IPS-20b (cell line): ENCODE results near the gene ITFG1.

Source experiments
- H3K27ac ChIP-seq: one replicate; pipeline ENCODE4 v1.5.1; 2013; ENCODE audit warnings: low read length
- H3K27me3 ChIP-seq: 2 replicates; pipeline ENCODE4 v1.6.1; 2013; ENCODE audit warnings: mild to moderate bottlenecking, low read length, inconsistent platforms; ENCODE audit not compliant: insufficient read depth
- H3K36me3 ChIP-seq: 2 replicates; pipeline ENCODE4 v1.6.1; 2013; ENCODE audit warnings: low read depth, mild to moderate bottlenecking, inconsistent platforms, low read length, moderate library complexity; ENCODE audit not compliant: insufficient read depth
- H3K4me1 ChIP-seq: 2 replicates; pipeline ENCODE4 v1.6.1; 2013; ENCODE audit warnings: mild to moderate bottlenecking, control low read depth, inconsistent platforms, low read length, moderate library complexity; ENCODE audit not compliant: insufficient read depth
- H3K4me3 ChIP-seq: 2 replicates; pipeline ENCODE4 v1.5.1; 2013; ENCODE audit warnings: mild to moderate bottlenecking, low read length, inconsistent platforms
- H3K9ac ChIP-seq: 2 replicates; pipeline ENCODE4 v1.6.1; 2013; ENCODE audit warnings: low read depth, mild to moderate bottlenecking, inconsistent platforms, low read length, moderate library complexity
- H3K9me3 ChIP-seq: 2 replicates; pipeline ENCODE4 v1.6.1; 2013; ENCODE audit warnings: mild to moderate bottlenecking, low read depth, low read length, inconsistent platforms; ENCODE audit not compliant: insufficient read depth

Gene ITFG1

DNA sequence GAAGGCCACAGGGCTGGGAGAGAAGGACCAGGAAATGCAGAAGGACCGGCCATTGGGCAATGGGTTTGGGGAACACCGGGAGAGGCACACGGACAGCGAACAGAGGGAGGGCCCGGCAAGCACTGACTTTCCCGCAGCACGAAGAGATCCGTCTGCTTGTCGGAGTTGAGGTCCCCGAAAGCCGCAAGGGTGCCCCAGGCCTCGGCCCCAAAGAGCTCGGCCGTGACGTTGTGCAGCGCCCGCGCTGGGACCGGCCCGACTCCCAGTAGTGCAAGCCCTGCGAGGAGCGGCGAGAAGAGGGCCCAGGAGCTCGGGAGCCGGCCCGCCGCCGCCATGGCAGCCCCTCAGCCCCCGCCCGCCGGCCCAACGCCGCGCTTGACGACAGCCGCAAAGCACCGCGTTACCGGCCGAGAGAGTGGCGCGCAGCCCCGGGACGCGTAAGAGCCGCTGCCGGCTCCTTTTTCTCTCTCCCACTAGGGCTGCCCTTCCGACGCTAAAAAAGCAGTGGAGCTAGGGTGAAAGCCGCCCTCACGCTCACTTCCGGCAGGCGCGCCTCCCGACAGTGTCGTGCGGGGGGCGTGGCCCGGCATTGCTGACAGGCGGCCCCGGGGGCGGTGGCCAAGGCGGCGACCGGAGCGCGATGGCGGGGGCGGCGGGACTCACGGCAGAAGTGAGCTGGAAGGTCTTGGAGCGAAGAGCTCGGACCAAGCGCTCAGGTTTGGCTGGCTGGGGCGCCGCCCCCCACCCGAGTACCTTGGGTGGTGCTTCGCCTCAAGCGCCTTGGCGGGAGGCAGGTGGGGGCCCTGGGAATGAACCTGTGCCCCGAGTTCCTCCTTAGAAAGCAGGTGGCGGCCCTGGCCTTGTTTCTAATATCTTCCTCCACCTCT is at the start of gene ITFG1, which contains the start of gene PHKB:
Gene ITFG1, minus strand, starts transcription at position 353 of the 887 bp plus-strand sequence. Its CDS starts 18 bp downstream, at position 335.
Gene PHKB, plus strand, starts transcription at position 621 of the 887 bp plus-strand sequence. Its CDS starts 20 bp downstream, at position 641.
- peaks cover 14% of the 10 kb centered on the region for H3K36me3 ChIP-seq
- H3K4me3 ChIP-seq = peak within 1 kb of the TSS; percentile 82
- no peaks in the 10 kb centered on the region for H3K9me3 ChIP-seq
- peak within 1 kb of the TSS; percentile 85 for H3K9ac ChIP-seq
- H3K27ac ChIP-seq = peak within 1 kb of the TSS; percentile 6
- no peaks in the 10 kb centered on the region for H3K27me3 ChIP-seq
- peaks cover 22% of the 10 kb centered on the region for H3K4me1 ChIP-seq

GRCh38 chr16:47507701-47508100 is 46.8 kb upstream of the ITFG1 start:
- Histone ChIP-seq H3K36me3 (peaks cover 32% of the 10 kb centered on the region), H3K27me3 (no peaks in the 10 kb centered on the region), H3K9me3 (no peaks in the 10 kb centered on the region), H3K4me1 (peaks cover 4% of the 10 kb centered on the region; the same call in 1 of the 2 replicates), H3K9ac (no peak overlapping the region), H3K27ac (no peak overlapping the region), H3K4me3 (no peak overlapping the region)

DNA sequence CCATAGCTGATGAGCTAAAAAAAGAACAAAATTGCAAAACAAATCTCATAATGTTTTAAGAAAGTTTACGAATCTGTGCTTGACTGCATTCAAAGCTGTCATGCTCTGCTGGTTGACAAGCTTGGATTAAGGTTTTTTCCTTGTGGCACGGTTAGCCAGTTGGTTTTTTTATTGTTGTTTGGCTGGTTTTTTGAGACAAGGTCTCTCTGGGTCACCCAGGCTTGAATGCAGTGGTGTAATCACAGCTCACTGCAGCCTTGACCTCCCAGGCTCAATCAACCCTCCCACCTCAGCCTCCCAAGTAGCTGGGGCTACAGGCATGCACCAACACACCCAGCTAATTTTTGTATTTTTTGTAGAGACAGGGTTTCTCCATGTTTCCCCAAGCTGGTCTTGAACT is 45.9 kb upstream of the ITFG1 start:
- no peaks in the 10 kb centered on the region for H3K9me3 ChIP-seq
- H3K36me3 ChIP-seq = peaks cover 28% of the 10 kb centered on the region
- H3K4me1 ChIP-seq = peaks cover 3% of the 10 kb centered on the region; the same call in 1 of the 2 replicates
- H3K27ac ChIP-seq = no peak overlapping the region
- H3K9ac ChIP-seq = no peak overlapping the region
- no peak overlapping the region for H3K4me3 ChIP-seq
- no peaks in the 10 kb centered on the region for H3K27me3 ChIP-seq

GRCh38 chr16:47504599-47504998 is 43.7 kb upstream of the ITFG1 start:
- Histone ChIP-seq H3K27ac (no peak overlapping the region), H3K27me3 (no peaks in the 10 kb centered on the region), H3K4me3 (no peak overlapping the region), H3K9ac (no peak overlapping the region), H3K36me3 (peaks cover 41% of the 10 kb centered on the region), H3K4me1 (no peaks in the 10 kb centered on the region; the same call in 1 of the 2 replicates), H3K9me3 (no peaks in the 10 kb centered on the region)

GRCh38 chr16:47503936-47504335 is 43.1 kb upstream of the ITFG1 start:
- H3K36me3 ChIP-seq = peaks cover 42% of the 10 kb centered on the region

GRCh38 chr16:47499700-47500264 is 38.9 kb upstream of the ITFG1 start:
- Histone ChIP-seq H3K4me3 (no peak overlapping the region), H3K9ac (no peak overlapping the region), H3K9me3 (no peaks in the 10 kb centered on the region), H3K4me1 (no peaks in the 10 kb centered on the region; the same call in 1 of the 2 replicates), H3K27ac (no peak overlapping the region), H3K27me3 (no peaks in the 10 kb centered on the region), H3K36me3 (peaks cover 42% of the 10 kb centered on the region)

More at GRCh38 chr16:47503936-47504335, 43.1 kb upstream of the ITFG1 start:
- H3K4me3 ChIP-seq = no peak overlapping the region
- no peak overlapping the region for H3K27ac ChIP-seq
- H3K4me1 ChIP-seq = no peaks in the 10 kb centered on the region; the same call in 1 of the 2 replicates
- H3K27me3 ChIP-seq = no peaks in the 10 kb centered on the region
- no peaks in the 10 kb centered on the region for H3K9me3 ChIP-seq
- H3K9ac ChIP-seq = no peak overlapping the region

DNA sequence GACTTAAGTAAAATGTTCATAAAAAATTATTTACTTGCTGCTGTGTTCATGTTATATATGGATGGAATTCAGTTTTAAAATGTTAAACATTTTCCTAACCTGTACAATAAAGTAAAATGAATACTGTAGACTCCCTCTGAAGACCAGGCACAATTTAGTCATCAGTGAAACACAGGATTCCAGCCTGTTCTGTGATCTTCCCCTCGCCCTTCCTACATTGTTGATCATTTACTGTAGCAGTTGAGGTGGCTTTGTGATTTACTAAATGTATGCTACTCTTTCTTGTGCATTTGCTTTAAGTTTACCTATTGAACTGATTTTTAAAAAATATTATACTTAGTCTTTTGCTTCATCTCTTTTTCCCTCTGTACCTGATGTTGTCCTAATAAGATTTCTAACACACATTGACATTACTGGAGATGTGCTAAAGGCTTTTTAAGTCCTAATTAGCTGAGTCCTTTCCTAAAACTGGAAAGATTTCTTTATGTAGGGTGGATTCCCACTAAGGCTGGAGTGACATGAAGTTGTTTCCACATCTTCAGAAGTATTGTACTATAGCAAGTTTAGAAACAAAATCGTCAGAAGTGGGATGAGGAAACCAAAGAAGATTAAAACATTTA is 38.3 kb upstream of the ITFG1 start:
- Histone ChIP-seq H3K27me3 (no peaks in the 10 kb centered on the region), H3K27ac (no peak overlapping the region), H3K9me3 (no peaks in the 10 kb centered on the region), H3K36me3 (peaks cover 36% of the 10 kb centered on the region), H3K4me1 (no peaks in the 10 kb centered on the region; the same call in 1 of the 2 replicates), H3K9ac (no peak overlapping the region), H3K4me3 (no peak overlapping the region)

GRCh38 chr16:47493381-47494337 is 32.8 kb upstream of the ITFG1 start:
- no peaks in the 10 kb centered on the region for H3K27me3 ChIP-seq
- no peaks in the 10 kb centered on the region; the same call in none of the 2 replicates for H3K36me3 ChIP-seq
- no peak overlapping the region for H3K9ac ChIP-seq
- H3K4me1 ChIP-seq = peaks cover 19% of the 10 kb centered on the region; the same call in 1 of the 2 replicates
- peaks cover 19% of the 10 kb centered on the region; the same call in 1 of the 2 replicates for H3K9me3 ChIP-seq
- no peak overlapping the region for H3K27ac ChIP-seq
- no peak overlapping the region for H3K4me3 ChIP-seq

- peak overlapping the region; percentile 8; the same call in 1 of the 2 replicates for H3K9ac ChIP-seq
- peak overlapping the region; percentile 49 for H3K27ac ChIP-seq
- H3K4me1 ChIP-seq = peaks cover 19% of the 10 kb centered on the region; the same call in 1 of the 2 replicates
- no peaks in the 10 kb centered on the region for H3K27me3 ChIP-seq
- H3K4me3 ChIP-seq = peak overlapping the region; percentile 0; the same call in 1 of the 2 replicates
- H3K9me3 ChIP-seq = peaks cover 22% of the 10 kb centered on the region; the same call in 1 of the 2 replicates
- H3K36me3 ChIP-seq = no peaks in the 10 kb centered on the region; the same call in 1 of the 2 replicates
Measured at GRCh38 chr16:47492428-47493377, 31.8 kb upstream of the ITFG1 start.

DNA sequence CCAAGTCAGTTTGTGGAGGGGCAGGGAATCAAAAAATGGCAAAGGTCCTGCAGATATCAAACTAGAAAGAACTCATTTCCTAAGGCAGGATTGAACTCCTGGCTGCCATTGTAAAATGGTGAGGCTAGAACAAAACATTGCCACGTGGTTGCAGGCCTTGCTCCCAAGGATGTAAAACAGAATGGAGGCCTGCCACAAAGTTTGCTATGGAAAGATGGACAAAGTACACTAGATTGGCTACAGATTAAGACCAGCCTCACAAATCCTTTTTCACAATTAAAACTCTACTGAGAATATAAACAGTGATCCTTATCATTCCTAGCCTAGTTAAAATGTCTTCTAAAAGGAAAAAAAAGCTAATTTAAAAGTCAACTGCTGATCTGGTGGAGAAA is 31.2 kb upstream of the ITFG1 start:
- Histone ChIP-seq H3K4me3 (peak overlapping the region; percentile 0; the same call in 1 of the 2 replicates), H3K4me1 (peaks cover 19% of the 10 kb centered on the region; the same call in 1 of the 2 replicates), H3K27ac (peak overlapping the region; percentile 28), H3K9me3 (peaks cover 22% of the 10 kb centered on the region; the same call in 1 of the 2 replicates), H3K36me3 (no peaks in the 10 kb centered on the region; the same call in 1 of the 2 replicates), H3K27me3 (no peaks in the 10 kb centered on the region), H3K9ac (peak overlapping the region; percentile 35; the same call in 1 of the 2 replicates)
